AG09319 (cell line): ENCODE measurements around the gene VPS35L.

Experiments used
- DNase-seq: peaks from one replicate; pipeline ENCODE4 v3.0.0-alpha.2; 2010; ENCODE audit warnings: low read depth; ENCODE audit errors: extremely low read depth
- TF ChIP-seq, protein P1 (sequence below): IDR thresholded peaks from 2 replicates; pipeline ENCODE4 v1.5.1; 2011; ENCODE audit warnings: low read depth, mild to moderate bottlenecking, inconsistent platforms, low read length, moderate library complexity

Gene VPS35L

DNA sequence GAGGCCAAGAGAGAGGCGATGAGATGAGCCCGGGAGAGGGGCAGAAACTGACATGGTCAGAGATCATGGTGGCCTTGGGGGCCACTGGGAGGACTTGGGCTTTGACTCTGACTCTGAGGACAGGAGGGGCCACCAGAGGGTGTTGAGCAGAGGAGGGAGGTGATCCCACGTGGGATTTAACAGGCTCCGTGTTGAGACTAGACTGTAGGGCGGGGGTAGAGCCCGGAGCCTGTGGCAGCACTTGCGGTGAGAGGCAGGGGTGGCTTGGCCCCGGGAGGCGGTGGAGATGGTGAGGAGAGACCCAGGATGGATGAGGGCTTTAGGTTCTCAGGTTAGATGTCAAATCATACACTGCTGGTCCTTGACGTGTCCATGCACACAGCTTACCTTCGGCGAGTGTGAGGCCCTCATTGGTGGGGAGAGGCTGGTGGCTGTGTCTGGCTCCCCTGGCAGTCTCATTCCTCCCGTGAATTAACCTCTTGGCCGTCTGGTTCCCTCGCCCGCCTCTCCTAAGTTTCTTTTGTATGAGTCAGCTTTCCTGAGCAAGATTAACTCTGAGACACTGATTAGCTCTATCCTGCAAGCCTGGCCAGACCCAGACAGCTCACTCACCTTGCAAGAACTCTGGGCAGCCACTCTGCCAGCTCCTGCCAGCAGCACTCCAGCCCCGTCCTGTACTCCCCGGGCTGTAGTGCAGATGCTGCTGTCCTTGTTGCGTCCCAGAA, 39.7 kb downstream of the VPS35L start:
- DNase-seq, result peak; percentile 51
- TF ChIP-seq, protein P1, sequence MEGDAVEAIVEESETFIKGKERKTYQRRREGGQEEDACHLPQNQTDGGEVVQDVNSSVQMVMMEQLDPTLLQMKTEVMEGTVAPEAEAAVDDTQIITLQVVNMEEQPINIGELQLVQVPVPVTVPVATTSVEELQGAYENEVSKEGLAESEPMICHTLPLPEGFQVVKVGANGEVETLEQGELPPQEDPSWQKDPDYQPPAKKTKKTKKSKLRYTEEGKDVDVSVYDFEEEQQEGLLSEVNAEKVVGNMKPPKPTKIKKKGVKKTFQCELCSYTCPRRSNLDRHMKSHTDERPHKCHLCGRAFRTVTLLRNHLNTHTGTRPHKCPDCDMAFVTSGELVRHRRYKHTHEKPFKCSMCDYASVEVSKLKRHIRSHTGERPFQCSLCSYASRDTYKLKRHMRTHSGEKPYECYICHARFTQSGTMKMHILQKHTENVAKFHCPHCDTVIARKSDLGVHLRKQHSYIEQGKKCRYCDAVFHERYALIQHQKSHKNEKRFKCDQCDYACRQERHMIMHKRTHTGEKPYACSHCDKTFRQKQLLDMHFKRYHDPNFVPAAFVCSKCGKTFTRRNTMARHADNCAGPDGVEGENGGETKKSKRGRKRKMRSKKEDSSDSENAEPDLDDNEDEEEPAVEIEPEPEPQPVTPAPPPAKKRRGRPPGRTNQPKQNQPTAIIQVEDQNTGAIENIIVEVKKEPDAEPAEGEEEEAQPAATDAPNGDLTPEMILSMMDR, result no peak

DNA sequence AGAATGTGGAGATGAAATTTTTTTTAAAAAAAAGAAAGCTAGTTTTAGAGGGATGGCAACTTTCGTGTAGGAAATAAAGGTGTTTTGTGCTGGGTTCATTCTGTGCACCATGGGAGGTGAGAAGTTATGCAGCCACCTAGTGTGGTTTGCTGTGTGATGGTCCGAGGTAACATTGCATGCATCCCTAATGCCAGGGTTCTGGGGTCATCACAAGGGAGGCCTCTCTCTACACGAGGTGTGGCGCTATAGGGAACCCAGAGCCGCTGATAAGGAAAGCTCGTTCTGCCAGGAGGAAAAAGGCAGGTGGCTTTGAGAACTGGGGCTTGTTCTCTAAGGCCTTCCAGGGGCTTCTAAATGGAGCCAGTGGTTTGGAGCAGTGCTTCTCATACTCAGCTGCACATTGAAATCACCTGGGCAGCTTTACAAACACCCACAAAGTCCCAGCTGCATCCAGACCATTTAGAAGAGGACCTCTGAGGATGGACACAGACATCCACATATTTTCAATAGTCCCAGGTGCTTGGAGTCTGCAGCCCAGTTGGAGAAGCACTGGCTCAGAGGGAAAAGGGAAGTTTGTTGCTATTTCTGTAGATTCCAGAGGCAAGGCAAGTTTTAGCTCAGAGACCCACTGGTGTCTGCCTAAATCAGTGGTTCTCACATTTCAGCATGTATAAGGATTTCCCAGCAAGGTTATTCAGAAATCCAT, 43.5 kb downstream of the VPS35L start:
- TF ChIP-seq, protein P1, result no peak
- no peak for DNase-seq

DNA sequence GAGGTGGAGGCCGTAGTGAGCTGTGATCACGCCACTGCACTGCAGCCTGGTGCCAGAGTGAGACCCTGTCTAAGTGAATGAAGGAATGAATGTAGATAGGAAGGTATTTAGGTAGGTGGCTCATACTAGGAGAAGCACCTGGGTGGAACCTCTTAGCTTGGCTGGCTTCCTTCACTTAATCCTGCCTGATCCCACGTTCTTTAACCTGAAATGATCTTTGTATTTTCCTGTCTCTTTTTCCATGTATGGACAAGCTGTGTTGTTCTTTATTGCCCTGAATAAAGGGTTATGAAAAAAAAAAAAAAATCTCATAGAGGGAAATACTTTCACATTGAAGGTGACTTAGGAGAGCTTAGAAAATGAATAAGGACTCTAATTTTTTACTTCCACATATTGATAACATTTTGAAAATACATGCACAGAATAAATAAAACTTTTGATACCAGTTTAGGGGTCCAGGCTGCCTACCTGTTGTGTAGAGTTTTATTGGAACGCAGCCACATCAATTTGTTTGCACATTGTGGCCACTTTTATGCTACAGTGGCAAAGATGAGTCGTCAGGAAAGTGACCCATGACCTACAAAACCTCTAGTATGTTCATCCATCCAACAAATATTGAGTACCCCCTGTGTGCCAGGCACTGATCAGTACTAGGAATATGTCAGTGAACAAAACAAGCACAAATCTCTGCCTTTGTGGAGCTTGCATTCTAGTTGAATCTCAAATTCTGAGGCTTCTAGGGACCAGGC, 44.6 kb downstream of the VPS35L start:
- no peak for DNase-seq
- TF ChIP-seq, protein P1, result no peak

DNA sequence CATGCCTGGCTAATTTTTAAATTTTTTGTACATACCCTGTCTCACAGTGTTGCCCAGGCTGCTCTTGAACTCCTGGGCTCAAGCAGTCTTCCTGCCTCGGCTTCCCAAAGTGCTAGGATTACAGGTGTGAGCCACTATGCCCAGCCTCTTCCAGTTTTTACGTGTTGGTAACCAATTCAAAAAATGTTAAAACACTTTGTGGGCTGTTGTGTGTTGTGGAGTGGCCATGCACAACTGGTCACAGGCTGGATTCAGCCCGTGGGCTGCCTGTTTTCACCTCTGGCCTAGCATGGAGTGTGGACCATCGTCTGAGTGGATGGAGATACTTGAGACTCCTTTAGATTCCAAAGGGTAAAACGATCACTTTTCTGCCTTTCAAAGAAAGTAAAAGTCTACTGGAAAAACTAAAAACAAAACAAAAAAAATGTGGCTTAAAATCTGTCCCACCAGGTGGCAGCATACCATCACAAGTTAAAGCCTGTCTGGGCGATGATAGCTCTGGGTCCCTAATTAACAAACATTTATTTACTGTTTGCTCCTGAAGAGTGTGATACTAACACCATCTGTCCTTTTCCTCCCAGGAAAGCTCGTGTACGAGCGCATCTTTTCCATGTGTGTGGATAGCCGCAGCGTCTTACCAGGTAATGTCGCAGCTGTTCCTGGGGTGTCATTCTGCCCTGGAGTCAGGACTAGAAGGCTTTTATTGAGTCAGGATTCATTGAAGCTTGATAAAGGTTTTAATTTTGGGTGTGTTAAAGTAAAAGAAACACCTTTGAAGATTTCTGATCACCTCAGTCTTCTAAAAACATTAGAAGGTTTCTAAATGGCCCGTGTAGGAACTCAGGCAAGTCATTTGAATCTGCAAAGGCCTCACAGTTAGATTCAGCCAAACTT, 45.8 kb downstream of the VPS35L start:
- DNase-seq, result peak; percentile 7
- TF ChIP-seq, protein P1, result peak; percentile 60

DNA sequence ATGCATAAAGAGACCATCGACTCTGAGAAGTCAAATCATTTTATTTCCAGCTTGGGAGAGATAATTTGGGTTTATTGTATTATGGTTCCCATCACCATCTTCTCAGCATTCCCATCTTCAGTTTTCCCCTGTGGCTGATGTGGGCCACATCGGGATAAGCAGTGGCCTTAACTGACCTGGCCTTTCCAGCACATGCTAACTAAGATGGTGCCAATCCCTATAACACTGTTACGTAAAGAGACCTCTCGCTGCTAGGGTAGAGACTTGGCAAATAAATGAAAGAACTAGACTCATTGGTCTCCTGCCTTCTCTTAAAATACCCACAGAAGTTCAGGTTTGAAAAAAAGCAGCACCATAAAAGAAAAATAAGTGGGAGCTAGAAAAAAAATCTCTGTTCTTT, 49.4 kb downstream of the VPS35L start:
- DNase-seq, result no peak
- TF ChIP-seq, protein P1, result no peak

DNA sequence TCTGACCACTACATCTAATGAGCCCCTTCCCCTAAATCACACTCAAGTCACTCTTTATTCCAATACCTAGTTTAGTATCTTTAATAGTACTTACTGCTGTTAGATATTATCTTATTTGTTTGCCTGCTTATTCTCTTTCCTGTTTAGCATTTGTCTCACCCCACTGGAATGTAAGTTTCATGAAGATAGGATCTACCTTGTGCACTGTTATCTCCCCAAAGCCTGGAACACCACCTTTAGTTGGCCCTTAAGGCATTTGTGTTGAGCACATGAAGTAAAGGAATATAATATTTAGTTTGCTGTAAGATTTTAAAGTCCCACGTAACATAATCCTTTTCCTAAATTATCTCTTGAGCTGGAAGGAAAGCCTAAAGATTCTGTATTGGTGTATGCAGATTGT, 50.2 kb downstream of the VPS35L start:
- no peak for DNase-seq
- TF ChIP-seq, protein P1, result no peak
